Heart right ventricle (tissue), 16 donors: Measurements from ENCODE around the gene BRD2. TPM values are rescaled to one million over a fixed set of nuclear protein-coding genes. Genes with fewer than 3 reads are reported as not detected.
A peak's percentile ranks its signal among the peaks of the same experiment; 100 is the strongest.

Source experiments
- ATAC-seq, 8 donors: fragments of 200-7000 bp; cut with Tn5 transposase; one replicate each; pipeline ENCODE4 v1.9.1; 2020; ENCODE audit warnings: mild to moderate bottlenecking in 8 of 8, moderate library complexity in 8 of 8, moderate number of reproducible peaks in 1 of 8
- DNase-seq, 2 donors: peaks; one replicate each; pipeline ENCODE4 v3.0.0-alpha.2; 2020
- H3K27ac ChIP-seq, 10 donors: fragments of 200-600 bp; sonication (generic) in 2 of 10; one replicate each; pipeline versions ENCODE4 v1.5.0 to v1.8.0; 2020 to 2022; ENCODE audit warnings: mild to moderate bottlenecking in 3 of 10
- H3K27me3 ChIP-seq, 7 donors: fragments of 200-600 bp; one replicate each; pipeline ENCODE4 v1.8.0; 2021 to 2022; ENCODE audit warnings: mild to moderate bottlenecking in 2 of 7
- H3K36me3 ChIP-seq, 9 donors: fragments of 200-600 bp; sonication (generic) in 1 of 9; one replicate each; pipeline versions ENCODE4 v1.5.0 to v1.8.0; 2020 to 2022; ENCODE audit warnings: mild to moderate bottlenecking in 2 of 9
- H3K4me1 ChIP-seq, 9 donors: fragments of 200-600 bp; sonication (generic) in 1 of 9; one replicate each; pipeline versions ENCODE4 v1.5.0 to v1.8.0; 2020 to 2022; ENCODE audit warnings: mild to moderate bottlenecking in 4 of 9
- H3K4me3 ChIP-seq, 10 donors: fragments of 200-600 bp; sonication (generic) in 2 of 10; one replicate each; pipeline versions ENCODE4 v1.5.0 to v1.8.0; 2020 to 2022; ENCODE audit warnings: mild to moderate bottlenecking in 7 of 10, moderate library complexity in 2 of 10
- H3K9me3 ChIP-seq, 11 donors: fragments of 200-600 bp in 10 of 11; sonication (generic) in 2 of 11; one replicate each; pipeline versions ENCODE4 v1.5.0 to v1.8.0; 2013 to 2022; ENCODE audit warnings: mild to moderate bottlenecking in 2 of 11, control low read depth in 1 of 11, moderate library complexity in 1 of 11
- WGBS, 2 donors: extraction: QIAGEN DNeasy Blood & Tissue Kit; methylation state at CpG; one replicate each; pipeline ENCODE4 v1.1.7; 2013; ENCODE audit warnings: inconsistent platforms in 1 of 2; 5-methylcytosine and 5-hydroxymethylcytosine counted together
- intact Hi-C, 10 donors: fragments of 100-400 bp; cut with DNase I; formaldehyde crosslinking; loops; one replicate each; pipeline versions ENCODE4 v1.11.1 to v1.14.2; 2022
- long read RNA-seq, 3 donors: library from polyadenylated mRNA; unstranded; transcript quantifications; one replicate each; pipeline ENCODE4 v2.0.0, GENCODE V29; 2020 to 2021
- polyA plus RNA-seq, 2 donors: library from polyadenylated mRNA; stranded (reverse); fragments of 200-250 nt; gene quantifications; one replicate each; pipeline ENCODE4 v1.2.3, GENCODE V29; 2013
- total RNA-seq, 10 donors: library from RNA; stranded (reverse); fragmentation: NEBNext Ultra II Directional in 3 of 10; extraction: Animal tissue kit (Norgen Biotek cat#: 25700) in 3 of 10; gene quantifications; one replicate each; pipeline versions ENCODE4 v1.2.1 to v1.2.4, GENCODE V29; 2021 to 2023
- TF ChIP-seq, protein P1 (sequence below), 9 donors: fragments of 200-600 bp; sonication (generic) in 2 of 9; IDR thresholded peaks; one replicate each; pipeline versions ENCODE4 v1.5.0 to v1.8.0; 2021 to 2022; ENCODE audit warnings: antibody characterized with exemption in 9 of 9, mild to moderate bottlenecking in 5 of 9, moderate library complexity in 1 of 9
- donor health status: Arrhythmogenic right ventricular cardiomyopathy.
- donor health status: ischemic (EF 13 %, LVEDD 7.1; RV severe dilation, severe dysfunction).
- donor health status: healthy with polysubstance abuse.
- donor health status: DM: no; HTN: yes; CAD: no.
- donor health status: DM: no; HTN: no; CAD: no.
- donor health status: ischemic (EF 25% LVEDD 6.9; RV normal size, moderate dysfunction).
- donor health status: ischemic (EF 25% LVEDD 5.7; RV mildly dilated, moderate dysfunction).
- donor health status: healthy.
- donor health status: DM: yes; HTN: yes; CAD: no.
- donor health status: Ischemic cardiomyopathy.
- donor health status: ischemic (EF 35%, LVEDD 5.7; RV mildly dilated, moderate dysfunction).
- donor health status: nonischemic (EF 11% LVEDD 7.7; RV severe dilation, severe dysfunction).
- donor health status: DM: yes; HTN: yes; CAD: no.
- donor health status: PGD.
- donor health status: ischemic (EF 29% LVEDD 5.4; RV normal size, mild dysfunction).
- donor health status: nonischemic (EF 23%, LVEDD 6.1; RV moderate dilation, normal function).

BRD2 gene
- total RNA-seq, result 10 to 100 TPM; 64.9 to 97.0 (median 74.9) TPM
- 10 to 100 TPM; 49.3 to 87.2 TPM for polyA plus RNA-seq
- long read RNA-seq, donor 1, partial matches to known transcripts, result 12 of 20 reads
- long read RNA-seq, donor 1, other reads (novel, unspliced or antisense), result 4 of 20 reads
- long read RNA-seq, donor 2, transcript BRD2-219 (9 exons, 2,338 nt), result major isoform, 6 of 38 reads
- long read RNA-seq, donor 2, partial matches to known transcripts, result 14 of 38 reads
- long read RNA-seq, donor 2, other reads (novel, unspliced or antisense), result 13 of 38 reads
- long read RNA-seq, donor 3, transcript BRD2-219 (9 exons, 2,338 nt), result major isoform, 35 of 81 reads
- long read RNA-seq, donor 3, partial matches to known transcripts, result 33 of 81 reads
- long read RNA-seq, donor 3, other reads (novel, unspliced or antisense), result 12 of 81 reads

DNA sequence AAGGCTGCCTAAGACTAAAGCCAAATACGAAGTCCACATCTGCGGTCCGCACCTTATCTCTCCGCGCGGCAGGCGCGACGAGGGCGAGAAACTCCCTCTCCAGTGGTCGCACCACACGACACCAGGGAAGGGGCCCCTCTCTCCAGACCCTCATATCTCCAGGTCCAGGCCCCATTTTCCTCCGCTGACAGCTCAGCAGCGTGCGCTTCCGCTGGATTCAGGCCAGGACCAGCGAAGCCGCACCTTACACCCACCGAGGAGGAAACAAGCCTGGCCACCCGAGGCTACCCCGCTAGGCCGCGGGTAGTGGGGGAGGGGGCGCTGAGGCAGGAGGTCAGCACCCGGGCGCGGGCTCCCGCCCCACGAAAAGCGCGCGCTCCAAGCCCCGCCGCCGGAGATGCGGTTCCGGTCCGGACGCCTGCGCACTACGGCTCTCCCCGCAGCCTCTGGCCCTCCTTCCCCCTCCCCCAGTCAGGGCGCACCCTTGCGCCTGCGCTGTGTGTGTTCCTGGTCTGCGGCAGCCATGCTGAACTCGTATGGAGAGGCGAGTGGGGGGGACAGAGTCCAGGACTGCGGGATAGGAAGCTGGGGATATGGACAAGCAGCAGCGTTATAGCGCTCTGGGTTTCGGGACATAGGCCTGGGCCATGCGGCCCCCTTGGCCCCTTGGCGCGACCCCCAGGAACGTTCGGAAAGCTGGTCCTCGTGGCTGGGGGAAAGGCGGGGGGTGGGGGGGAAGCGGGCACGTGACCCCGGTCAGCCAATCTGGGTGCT is at the start of gene BRD2:
BRD2 (plus strand) TSS at position 502 of the 774 bp plus-strand sequence. CDS start 4,305 bp downstream, outside the sequence.
- Histone ChIP-seq H3K9me3 (no peaks in the 10 kb centered on the region), H3K27ac (peak within 1 kb of the TSS; percentile 93 to 100 (median 100)), H3K36me3 (peaks cover 3 to 12% (median 9%) of the 10 kb centered on the region in 9 donors), H3K4me1 (peaks cover 3 to 46% (median 17%) of the 10 kb centered on the region in 9 donors), H3K4me3 (peak within 1 kb of the TSS; percentile 51 to 99 (median 90)), H3K27me3 (no peaks in the 10 kb centered on the region)
- peak; percentile 68 to 81 (median 72) for ATAC-seq
- intact Hi-C loops, result loop anchor here in 3 of 10 donors (1.0 to 5.0 kb wide), 4 partner anchors 15 to 229 kb away; partner anchors contain the start of gene HLA-DMA (in 1 of the 3)
- WGBS, 2 donors, result 0% methylated on average over 59 to 62 of the region's 62 CpGs
- TF ChIP-seq, protein P1, sequence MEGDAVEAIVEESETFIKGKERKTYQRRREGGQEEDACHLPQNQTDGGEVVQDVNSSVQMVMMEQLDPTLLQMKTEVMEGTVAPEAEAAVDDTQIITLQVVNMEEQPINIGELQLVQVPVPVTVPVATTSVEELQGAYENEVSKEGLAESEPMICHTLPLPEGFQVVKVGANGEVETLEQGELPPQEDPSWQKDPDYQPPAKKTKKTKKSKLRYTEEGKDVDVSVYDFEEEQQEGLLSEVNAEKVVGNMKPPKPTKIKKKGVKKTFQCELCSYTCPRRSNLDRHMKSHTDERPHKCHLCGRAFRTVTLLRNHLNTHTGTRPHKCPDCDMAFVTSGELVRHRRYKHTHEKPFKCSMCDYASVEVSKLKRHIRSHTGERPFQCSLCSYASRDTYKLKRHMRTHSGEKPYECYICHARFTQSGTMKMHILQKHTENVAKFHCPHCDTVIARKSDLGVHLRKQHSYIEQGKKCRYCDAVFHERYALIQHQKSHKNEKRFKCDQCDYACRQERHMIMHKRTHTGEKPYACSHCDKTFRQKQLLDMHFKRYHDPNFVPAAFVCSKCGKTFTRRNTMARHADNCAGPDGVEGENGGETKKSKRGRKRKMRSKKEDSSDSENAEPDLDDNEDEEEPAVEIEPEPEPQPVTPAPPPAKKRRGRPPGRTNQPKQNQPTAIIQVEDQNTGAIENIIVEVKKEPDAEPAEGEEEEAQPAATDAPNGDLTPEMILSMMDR (IDR thresholded peaks at IDR 0.05), result no peak
- peak; percentile 97 to 98 for DNase-seq

DNA sequence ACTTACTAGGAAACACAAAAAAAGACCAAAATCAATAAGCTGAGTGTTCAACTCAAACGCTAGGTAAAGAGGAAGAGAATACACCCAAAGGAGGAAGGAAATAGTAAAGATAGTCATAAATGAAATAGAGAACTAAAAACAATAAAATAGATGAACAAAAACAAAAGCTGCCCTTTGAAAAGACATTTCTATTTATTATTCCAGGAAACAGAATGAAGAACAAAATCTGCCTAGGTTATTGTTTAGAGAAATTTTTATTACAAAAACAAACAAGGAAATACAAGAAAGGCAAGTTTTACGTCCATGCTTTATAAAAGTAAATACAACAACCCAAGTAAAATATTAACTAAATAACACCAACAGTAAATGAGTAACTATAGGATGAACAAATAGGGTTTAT is 47.7 kb upstream of the BRD2 start:
- H3K27me3 ChIP-seq, result peaks cover 0 to 19% (median 6%) of the 10 kb centered on the region in 7 donors
- TF ChIP-seq, protein P1 (IDR thresholded peaks at IDR 0.05), result no peak
- no peaks in the 10 kb centered on the region for H3K9me3 ChIP-seq
- H3K4me3 ChIP-seq, result no peak overlapping the region
- DNase-seq (no peak), ATAC-seq (no peak)
- 49 to 74% methylated on average over 2 of the region's 2 CpGs for WGBS, 2 donors
- H3K4me1 ChIP-seq, result peaks cover 0 to 19% (median 0%) of the 10 kb centered on the region in 9 donors
- H3K27ac ChIP-seq, result peak overlapping the region in 1 of 10 donors; percentile 24
- no peaks in the 10 kb centered on the region for H3K36me3 ChIP-seq
- intact Hi-C loops, result no loop called here

DNA sequence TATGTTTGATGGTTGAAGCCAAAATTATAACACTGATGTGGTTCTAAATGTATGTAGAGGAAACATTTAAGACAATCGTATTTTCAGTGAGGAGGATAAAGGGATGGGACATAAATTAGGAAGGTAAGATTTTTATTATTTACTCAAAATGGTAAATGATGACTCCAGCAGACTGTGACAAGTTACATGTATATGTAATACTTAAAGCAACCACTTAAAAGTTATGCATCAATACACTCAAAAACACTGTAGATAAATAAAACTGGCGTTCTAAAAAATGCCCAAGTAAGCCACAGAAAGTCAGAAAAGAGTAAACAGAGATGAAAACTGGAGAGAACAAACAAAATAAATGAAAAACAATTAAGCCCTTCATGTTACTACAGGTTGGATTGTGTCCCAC is 46.3 kb upstream of the BRD2 start:
- Histone ChIP-seq H3K4me3 (no peak overlapping the region), H3K27me3 (peaks cover 0 to 19% (median 6%) of the 10 kb centered on the region in 7 donors), H3K27ac (no peak overlapping the region), H3K4me1 (peaks cover 0 to 12% (median 0%) of the 10 kb centered on the region in 9 donors), H3K36me3 (no peaks in the 10 kb centered on the region), H3K9me3 (no peaks in the 10 kb centered on the region)
- no peak for DNase-seq
- whole genome bisulfite sequencing, 2 donors, result 89 to 94% methylated on average over 2 of the region's 2 CpGs
- TF ChIP-seq, protein P1 (IDR thresholded peaks at IDR 0.05), result peak in 1 of 9 donors; percentile 13
- intact Hi-C loops, result no loop called here
- no peak for ATAC-seq

DNA sequence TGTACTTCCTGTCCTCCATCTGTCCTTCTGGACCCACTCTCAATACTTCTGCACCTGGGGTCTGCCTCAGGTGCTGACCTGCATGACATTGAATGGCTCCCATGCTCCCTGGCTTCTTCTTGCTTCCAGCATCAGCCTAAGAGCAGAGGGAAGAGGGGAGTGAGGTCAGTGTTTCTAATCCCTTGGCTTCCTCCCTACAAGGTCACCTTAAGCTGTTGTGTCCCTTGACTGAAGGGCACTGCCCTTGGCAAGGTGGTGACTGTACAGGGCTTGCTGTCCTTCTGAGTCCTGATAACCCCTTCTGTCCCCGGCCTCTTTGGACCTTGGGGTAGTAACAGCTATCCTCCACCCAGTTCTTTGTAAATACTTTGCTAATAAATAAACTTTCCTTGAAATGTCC is 37.2 kb upstream of the BRD2 start:
- WGBS, 2 donors, result 0% methylated on average over 1 of the region's 1 CpG
- Histone ChIP-seq H3K36me3 (peaks cover 0 to 21% (median 0%) of the 10 kb centered on the region in 9 donors), H3K9me3 (no peaks in the 10 kb centered on the region), H3K27me3 (no peaks in the 10 kb centered on the region), H3K4me3 (no peak overlapping the region), H3K4me1 (peaks cover 0 to 24% (median 0%) of the 10 kb centered on the region in 9 donors), H3K27ac (no peak overlapping the region)
- TF ChIP-seq, protein P1 (IDR thresholded peaks at IDR 0.05), result no peak
- no peak for DNase-seq
- ATAC-seq, result no peak
- intact Hi-C loops, result loop anchor here in 8 of 10 donors (2.0 to 10.0 kb wide), 8 partner anchors 36 to 314 kb away; partner anchors contain the start of gene BRD2 (in 1 of the 8)
